Panc1 (cell line): ENCODE results near the gene LONP2. TPM values are rescaled to one million over a fixed set of nuclear protein-coding genes. Genes with fewer than 3 reads are reported as not detected.

Experiments used
- ATAC-seq: fragments of 200-7000 bp; cut with Tn5 transposase; 2 replicates; pipeline ENCODE4 v1.9.1; 2020; ENCODE audit warnings: mild to moderate bottlenecking, moderate library complexity
- BruUV-seq: library from RNA; stranded (reverse); fragments of 400-500 nt; replicated peaks from 2 replicates; lab custom pipeline; 2021; lab: Mats Ljungman, UMichigan
- CTCF ChIA-PET: fragments of 300-600 bp; sonication (Branson Sonifier 250); formaldehyde crosslinking; loops from one replicate; lab custom pipeline; 2022; ENCODE audit warnings: antibody characterized with exemption; lab: Charles Lee
- POLR2A ChIA-PET: fragments of 300-600 bp; sonication (Branson Sonifier 250); formaldehyde crosslinking; loops from one replicate; lab custom pipeline; 2022; ENCODE audit warnings: antibody characterized with exemption; lab: Charles Lee
- DNase-seq: peaks from one replicate; pipeline ENCODE4 v3.0.0-alpha.2; 2010; ENCODE audit warnings: low read depth, low spot score
- H3K27ac ChIP-seq: 2 replicates; pipeline ENCODE4 v1.5.1; 2011; ENCODE audit warnings: mild to moderate bottlenecking, low read length, inconsistent platforms
- H3K27me3 ChIP-seq: fragments of 200-500 bp; sonication (Bioruptor generic); 2 replicates; pipeline ENCODE4 v1.6.0; 2014; ENCODE audit warnings: low read length, inconsistent platforms; ENCODE audit not compliant: control insufficient read depth, insufficient read depth
- H3K36me3 ChIP-seq: fragments of 200-500 bp; sonication (Bioruptor generic); 2 replicates; pipeline ENCODE4 v1.5.1; 2014; ENCODE audit warnings: inconsistent platforms, mild to moderate bottlenecking, low read length, moderate library complexity; ENCODE audit not compliant: control insufficient read depth, insufficient read depth
- H3K4me1 ChIP-seq: 2 replicates; pipeline ENCODE4 v1.5.1; 2011; ENCODE audit warnings: inconsistent platforms, mild to moderate bottlenecking, low read length, moderate library complexity; ENCODE audit not compliant: control insufficient read depth, insufficient read depth
- H3K4me3 ChIP-seq, 2 experiments: 2 replicates each; pipeline ENCODE4 v1.5.1; 2011 to 2012; ENCODE audit warnings: low read depth in 2 of 2, low read length in 2 of 2, mild to moderate bottlenecking in 2 of 2, inconsistent platforms in 1 of 2, moderate library complexity in 1 of 2
- H3K9me3 ChIP-seq: fragments of 200-500 bp; sonication (Bioruptor generic); 2 replicates; pipeline ENCODE4 v1.5.1; 2014; ENCODE audit warnings: low read depth, mild to moderate bottlenecking, inconsistent platforms, low read length, moderate library complexity; ENCODE audit not compliant: control insufficient read depth, insufficient read depth
- CTCF ChIP-seq: fragments of 450-650 bp; IDR thresholded peaks from 2 replicates; pipeline ENCODE4 v1.5.1; 2017; ENCODE audit warnings: mild to moderate bottlenecking
- POLR2AphosphoS5 ChIP-seq: IDR thresholded peaks from 2 replicates; pipeline ENCODE4 v1.6.1; 2012; ENCODE audit warnings: mild to moderate bottlenecking, low read depth, low read length, moderate library complexity
- REST ChIP-seq, 2 experiments: IDR thresholded peaks; 2 replicates each; pipeline ENCODE4 v1.6.1; 2011 to 2012; ENCODE audit warnings: low read depth in 2 of 2, control low read depth in 1 of 2, low read length in 1 of 2, mild to moderate bottlenecking in 1 of 2, moderate library complexity in 1 of 2; ENCODE audit not compliant: insufficient read depth in 1 of 2
- SIN3A ChIP-seq: IDR thresholded peaks from 2 replicates; pipeline ENCODE4 v1.6.1; 2012; ENCODE audit warnings: low read depth, mild to moderate bottlenecking, low read length, moderate library complexity, borderline replicate concordance; ENCODE audit not compliant: insufficient read depth
- TCF7L2 ChIP-seq: IDR thresholded peaks from 2 replicates; pipeline ENCODE4 v1.6.1; 2011; ENCODE audit warnings: mild to moderate bottlenecking, low read depth, low read length, inconsistent platforms
- in situ Hi-C: cut with HindIII; loops from 2 replicates; pipeline ENCODE4 v1.10.0; 2016; ENCODE audit warnings: low sequenced_read_pairs, low pct_unique_long_range_greater_than_20kb
- intact Hi-C: fragments of 100-400 bp; cut with micrococcal nuclease; formaldehyde crosslinking; loops from one replicate; pipeline ENCODE4 v1.10.0; 2022; ENCODE audit not compliant: unreplicated experiment
- total RNA-seq: library from RNA; stranded (reverse); gene quantifications from one replicate; pipeline ENCODE4 v1.2.1, GENCODE V29; 2021; ENCODE audit not compliant: unreplicated experiment

The LONP2 gene
- total RNA-seq, 1 experiment from 2014 or later = 22.9 TPM

GRCh38 chr16:48274476-48274875 lies 30.4 kb downstream of the LONP2 start:
- intact Hi-C loops = no loop called here
- H3K4me1 ChIP-seq = no peaks in the 10 kb centered on the region
- TF ChIP-seq TCF7L2 = no peak
- TF ChIP-seq POLR2AphosphoS5 = no peak
- ChIA-PET CTCF (no interaction called here), POLR2A (no interaction called here)
- H3K9me3 ChIP-seq = no peaks in the 10 kb centered on the region
- no peak overlapping the region for H3K4me3 ChIP-seq
- no peak for ATAC-seq
- DNase-seq = no peak
- peaks cover 5% of the 10 kb centered on the region for H3K36me3 ChIP-seq
- no peaks in the 10 kb centered on the region for H3K27me3 ChIP-seq
- BruUV-seq = no TSS peak
- no peak overlapping the region for H3K27ac ChIP-seq
- in situ Hi-C loops = no loop called here

- BruUV-seq = no TSS peak
Observed at GRCh38 chr16:48276102-48276501, 32.0 kb downstream of the LONP2 start.

More at GRCh38 chr16:48276102-48276501, 32.0 kb downstream of the LONP2 start:
- DNase-seq = no peak
- no peaks in the 10 kb centered on the region for H3K27me3 ChIP-seq
- intact Hi-C loops = no loop called here
- no peaks in the 10 kb centered on the region; the same call in 1 of the 2 replicates for H3K36me3 ChIP-seq
- in situ Hi-C loops = no loop called here
- no peak overlapping the region for H3K27ac ChIP-seq
- ChIA-PET POLR2A (no interaction called here), CTCF (no interaction called here)
- H3K9me3 ChIP-seq = no peaks in the 10 kb centered on the region
- TF ChIP-seq SIN3A (no peak), REST (IDR thresholded peaks at IDR 0.05; ENCODE audit: insufficient read depth in 1 of 2, low read depth in 2 of 2, low read length in 1 of 2) (no peak), CTCF (no peak), POLR2AphosphoS5 (no peak), TCF7L2 (no peak)
- H3K4me3 ChIP-seq = no peak overlapping the region
- no peak for ATAC-seq
- no peaks in the 10 kb centered on the region for H3K4me1 ChIP-seq
